GM18868 (cell line): ENCODE data around the gene MRPL16.
"Not testable (repeated sequence)": the region's sequence is repeated elsewhere in the genome, so short reads cannot be mapped to it uniquely, and the experiment has no call there.

ENCODE experiments used
- ATAC-seq: cut with Tn5 transposase; IDR thresholded peaks from one replicate; pipeline ENCODE4 v1.9.1; 2021; ENCODE audit warnings: mild to moderate bottlenecking, moderate library complexity; ENCODE audit not compliant: unreplicated experiment

The MRPL16 gene

DNA sequence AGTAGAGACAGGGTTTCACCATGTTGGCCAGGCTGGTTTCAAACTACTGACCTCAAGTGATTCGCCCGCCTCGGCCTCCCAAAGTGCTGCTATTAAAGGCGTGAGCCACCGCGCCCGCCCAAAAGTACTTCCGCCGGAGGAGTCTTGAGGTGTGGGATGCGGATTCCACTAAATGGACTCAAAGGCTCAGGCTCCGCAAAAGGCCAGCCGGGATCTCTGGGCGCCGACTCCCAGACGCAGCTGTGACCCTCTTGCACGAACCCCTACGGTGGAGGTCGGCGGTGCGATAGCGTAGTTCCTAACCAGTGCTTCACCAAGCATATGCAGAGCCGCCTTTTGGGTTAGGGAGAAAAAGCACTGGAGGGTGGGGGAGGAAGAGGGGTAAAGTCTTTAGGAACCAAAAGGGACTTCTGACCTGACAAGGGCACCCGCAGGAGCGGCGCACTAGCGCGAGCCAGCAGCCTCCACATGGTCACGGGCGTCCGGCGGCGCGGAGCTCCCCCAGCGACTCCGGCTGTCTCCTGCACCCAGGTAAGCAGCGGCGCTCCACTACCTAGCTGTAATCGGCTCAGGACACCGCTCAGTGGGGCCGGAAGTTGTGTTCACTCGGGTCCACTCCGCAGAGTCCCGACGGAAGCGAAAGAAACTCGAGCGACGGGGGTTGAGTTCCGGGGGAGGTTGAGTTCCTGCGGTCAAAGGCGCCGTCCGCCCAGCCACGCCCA lies at the start of gene MRPL16:
Gene MRPL16 (minus strand): TSS at position 590 of the 722 bp plus-strand sequence. CDS start 120 bp downstream, at position 470.
- peak; percentile 95 for ATAC-seq

DNA sequence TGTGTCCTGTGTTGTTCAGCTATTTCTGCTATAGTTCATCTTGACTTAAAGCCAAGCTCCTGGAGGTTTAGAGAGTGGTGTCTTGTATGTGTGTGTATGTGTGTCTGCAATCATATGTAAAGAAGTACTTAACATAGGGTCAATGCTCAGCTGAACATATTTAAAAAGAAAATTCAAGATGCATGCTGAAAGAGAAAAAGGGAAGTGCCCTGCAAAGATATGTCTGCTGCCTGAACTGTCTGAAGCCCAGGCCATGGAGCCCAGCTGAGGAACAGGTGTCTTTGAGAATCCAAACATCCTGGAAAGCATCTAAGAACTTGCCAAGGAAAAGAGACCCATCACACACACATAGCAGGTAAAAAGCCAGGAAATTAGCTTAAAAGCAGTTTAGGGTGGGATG lies 49.1 kb upstream of the MRPL16 start:
- no peak for ATAC-seq

DNA sequence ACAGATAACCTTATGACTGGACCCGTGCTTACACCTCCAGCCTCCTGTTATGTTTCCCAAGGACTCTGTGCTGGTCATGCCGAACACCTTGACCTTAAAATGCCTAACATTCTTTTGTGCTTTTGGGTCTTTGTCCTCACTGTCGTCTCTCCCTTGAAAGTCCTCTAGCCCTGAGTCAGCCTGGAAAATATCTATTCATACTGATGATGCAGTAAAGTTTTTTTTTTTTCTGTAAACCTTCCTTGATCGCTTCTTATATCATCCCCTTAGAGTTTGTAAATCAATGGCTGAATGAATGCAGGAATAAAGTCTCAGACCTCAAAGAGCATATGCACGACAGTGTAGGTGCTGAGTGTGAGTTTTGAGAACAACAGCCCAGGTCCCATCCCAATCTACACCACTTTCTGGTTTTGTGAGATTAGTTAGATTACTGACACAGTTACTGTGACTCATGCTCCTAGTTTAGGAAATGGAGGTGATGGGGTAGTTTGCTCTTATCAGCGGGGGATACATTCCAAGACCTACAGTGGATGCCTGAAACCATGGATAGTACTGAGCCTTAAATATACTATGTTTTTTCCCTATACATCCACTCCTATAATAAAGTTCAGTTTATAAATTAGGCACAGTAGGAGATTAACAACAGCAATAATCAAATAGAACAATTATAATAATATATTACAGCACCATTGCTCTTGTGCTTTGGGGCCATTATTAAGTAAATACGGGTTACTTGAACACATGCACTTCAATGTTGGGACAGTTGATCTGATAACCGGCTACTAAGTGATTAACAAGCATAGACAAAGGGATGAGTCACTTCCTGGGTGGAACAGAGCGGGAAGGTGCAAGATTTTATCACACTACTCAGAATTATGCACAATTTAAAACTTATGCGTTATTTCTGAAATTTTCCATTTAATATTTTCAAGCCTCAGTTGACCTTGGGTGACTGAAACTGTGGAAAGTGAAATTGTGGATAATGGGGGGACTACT lies 47.2 kb upstream of the MRPL16 start:
- no peak for ATAC-seq

DNA sequence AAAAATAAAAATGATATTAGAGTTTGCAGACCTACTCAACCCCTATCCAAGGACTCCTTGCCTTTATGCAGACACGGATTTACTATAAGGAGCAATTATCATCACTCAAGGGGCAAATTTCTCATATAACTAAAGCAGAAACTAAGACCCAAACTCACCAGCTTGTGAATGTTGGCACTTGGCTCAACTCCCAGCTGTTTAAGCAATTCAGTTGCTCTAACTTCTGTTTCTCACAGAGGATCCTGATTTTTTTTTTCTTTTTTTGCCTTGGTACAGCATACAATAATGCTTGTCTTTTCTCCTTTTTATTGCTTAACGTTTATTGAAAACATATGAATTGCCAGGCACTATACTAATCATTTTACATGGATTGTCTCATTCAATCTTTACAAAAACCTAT lies 44.3 kb upstream of the MRPL16 start:
- ATAC-seq = no peak

DNA sequence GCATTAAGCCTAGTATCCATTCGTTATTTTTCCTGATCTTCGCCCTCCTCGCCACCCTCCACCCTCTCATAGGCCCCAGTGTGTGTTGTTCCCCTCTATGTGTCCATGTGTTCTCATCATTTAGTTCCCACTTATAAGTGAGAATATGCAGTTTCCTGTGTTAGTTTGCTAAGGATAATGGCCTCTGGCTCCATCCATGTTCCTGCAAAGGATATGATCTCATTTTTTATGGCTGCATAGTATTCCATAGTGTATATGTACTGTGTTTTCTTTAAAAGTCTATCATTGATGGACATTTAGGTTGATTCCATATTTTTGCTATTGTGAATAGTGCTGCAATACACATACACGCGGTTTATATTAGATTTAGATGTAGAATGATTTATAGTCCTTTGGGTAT lies 40.8 kb upstream of the MRPL16 start:
- ATAC-seq = not testable (repeated sequence)

DNA sequence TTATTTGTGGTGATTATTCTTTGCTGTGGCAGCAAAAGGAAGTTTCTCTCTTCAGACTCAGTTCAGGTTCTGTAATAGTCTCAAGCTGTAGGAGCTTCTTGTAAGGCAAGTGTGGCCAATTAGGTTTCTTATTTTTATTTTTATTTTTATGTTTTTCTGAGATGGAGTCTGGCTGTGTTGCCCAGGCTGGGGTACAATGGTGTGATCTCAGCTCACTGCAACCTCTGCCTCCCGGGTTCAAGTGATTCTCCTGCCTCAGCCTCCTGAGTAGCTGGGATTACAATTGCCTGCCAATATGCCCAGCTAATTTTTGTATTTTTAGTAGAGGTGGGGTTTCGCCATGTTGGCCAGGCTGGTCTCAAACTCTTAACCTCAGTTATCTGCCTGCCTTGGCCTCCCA lies 39.0 kb upstream of the MRPL16 start:
- ATAC-seq = not testable (repeated sequence)

DNA sequence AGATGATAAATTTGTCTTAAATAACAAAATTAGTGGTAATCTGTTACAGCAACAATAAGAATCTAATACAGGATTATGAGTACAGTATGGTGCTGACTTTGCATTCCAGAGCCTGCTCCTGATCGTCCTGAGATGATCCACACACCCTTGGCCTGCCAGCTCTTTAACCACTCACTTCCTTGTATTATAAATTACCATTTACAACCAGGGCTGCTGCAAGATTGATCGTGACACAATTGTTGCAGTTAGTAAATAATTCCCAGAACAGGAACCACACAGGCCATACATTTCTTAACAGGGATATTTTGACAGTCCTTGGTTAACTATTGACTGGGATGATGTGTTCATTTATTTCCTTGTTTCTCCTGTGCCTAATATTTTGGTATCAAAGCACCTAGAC lies 38.6 kb upstream of the MRPL16 start:
- ATAC-seq = no peak

DNA sequence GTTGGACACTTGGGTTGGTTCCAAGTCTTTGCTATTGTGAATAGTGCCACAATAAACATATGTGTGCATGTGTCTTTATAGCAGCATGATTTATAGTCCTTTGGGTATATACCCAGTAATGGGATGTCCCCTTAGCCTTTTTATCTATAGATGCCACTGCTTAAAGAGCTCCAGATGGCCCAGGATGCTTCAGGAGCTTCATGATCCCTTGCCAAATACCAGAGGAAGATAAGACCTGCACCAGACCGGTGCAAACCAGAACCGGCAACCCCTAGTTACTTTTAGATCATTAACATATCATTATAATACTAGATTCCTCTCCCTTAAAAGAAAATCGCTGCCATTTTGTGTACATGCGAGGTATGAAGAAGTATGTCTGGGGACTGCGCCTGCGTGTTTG lies 37.9 kb upstream of the MRPL16 start:
- not testable (repeated sequence) for ATAC-seq

DNA sequence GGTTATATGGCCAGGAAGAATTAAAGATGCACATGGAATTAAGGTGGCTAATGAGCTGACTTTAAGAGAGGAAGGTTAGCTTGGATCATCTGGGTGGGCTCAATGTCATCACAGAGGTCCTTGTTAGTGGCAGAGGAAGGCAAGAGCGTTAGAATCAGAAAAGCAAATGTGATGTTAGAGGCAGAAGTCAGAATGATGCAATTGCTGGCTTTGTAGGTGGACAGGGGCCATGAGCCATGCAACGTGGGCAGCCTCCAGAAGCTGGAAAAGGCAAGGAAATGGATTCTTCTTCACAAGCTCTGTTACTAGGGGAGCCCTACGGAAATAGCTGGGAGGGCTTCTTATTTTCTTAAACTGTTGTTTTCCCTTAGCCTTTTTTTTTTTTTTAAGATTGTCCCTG lies 37.0 kb upstream of the MRPL16 start:
- ATAC-seq = no peak

DNA sequence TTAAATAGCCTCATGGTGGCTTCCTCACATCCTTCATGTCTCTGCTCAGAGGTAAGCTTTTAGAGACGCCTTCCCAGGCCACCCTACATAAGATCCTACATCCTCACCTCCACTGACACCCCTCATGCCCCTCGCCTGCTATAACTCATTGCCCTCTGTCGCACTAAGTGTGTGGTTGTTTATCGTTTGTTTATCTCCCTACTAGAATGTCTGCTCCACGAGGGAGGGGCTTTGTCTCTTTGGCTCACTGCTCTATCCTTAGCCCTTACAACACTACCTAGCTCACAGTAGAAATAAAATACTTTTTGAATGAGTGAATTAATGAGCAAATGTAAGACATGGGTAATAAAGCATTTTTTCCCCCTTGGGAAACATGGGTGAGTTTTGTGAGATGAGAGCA lies 36.0 kb upstream of the MRPL16 start:
- ATAC-seq = no peak

DNA sequence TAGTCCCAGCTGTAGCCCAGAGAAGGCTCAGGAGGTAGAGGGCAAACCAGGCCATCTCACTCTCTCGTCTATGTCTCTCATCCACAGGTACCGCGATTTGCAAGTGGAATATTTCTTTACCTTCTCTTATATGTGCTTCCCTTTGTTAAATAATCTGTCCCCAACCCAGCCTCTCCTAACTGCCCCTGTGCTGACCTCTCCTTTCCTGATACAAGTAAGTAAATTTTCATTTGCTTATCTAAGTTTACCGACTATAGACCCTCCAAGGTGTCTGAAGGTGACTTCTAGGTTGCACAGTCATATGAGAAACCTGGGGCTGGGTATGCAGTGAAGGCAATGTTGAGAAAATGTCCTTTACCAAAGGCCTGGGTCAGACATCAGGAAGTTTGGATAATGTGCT lies 34.8 kb upstream of the MRPL16 start, which contains the start of gene CBLIF:
Gene CBLIF (minus strand): TSS at position 101 of the 400 bp plus-strand sequence. CDS start 46 bp downstream, at position 55.
- no peak for ATAC-seq

DNA sequence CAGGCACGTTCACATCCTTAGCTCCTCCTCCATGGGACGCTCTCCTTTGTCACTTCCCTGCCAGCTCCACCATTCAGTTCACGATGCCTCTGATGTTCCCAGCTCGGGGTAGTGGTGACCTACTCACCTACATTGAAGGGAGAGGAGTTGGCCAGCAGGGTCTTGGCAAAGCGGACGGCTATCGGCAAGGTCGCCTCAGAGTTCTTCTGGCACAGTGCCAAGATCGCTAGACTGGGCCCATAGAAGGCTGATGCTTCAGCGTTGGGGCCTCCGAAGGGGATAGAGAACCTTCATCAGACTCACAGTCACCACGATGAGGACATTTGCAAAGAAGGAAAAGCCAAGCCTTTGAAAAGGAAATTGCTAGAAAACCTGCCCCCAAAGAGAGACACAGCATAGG lies 31.7 kb upstream of the MRPL16 start:
- ATAC-seq = no peak

DNA sequence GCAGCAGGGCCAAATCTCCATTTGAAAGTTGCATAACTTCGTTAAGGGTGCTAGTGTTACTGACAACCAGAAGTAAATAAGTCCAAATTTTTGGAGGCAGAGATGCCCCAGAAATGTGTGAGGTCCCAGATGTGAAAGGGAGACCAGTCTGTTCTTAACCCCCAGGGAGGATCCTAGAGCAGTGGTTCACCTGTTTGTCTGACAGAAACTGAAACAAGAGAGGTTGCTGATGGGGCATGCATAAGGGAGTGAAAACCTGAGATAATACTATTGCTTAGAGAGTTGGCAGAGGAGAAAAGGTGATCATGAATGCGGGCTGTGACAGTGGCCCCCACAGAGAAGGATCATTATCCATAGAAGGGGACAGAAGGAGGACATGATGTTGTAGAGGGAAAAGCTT lies 30.9 kb upstream of the MRPL16 start:
- ATAC-seq = no peak

DNA sequence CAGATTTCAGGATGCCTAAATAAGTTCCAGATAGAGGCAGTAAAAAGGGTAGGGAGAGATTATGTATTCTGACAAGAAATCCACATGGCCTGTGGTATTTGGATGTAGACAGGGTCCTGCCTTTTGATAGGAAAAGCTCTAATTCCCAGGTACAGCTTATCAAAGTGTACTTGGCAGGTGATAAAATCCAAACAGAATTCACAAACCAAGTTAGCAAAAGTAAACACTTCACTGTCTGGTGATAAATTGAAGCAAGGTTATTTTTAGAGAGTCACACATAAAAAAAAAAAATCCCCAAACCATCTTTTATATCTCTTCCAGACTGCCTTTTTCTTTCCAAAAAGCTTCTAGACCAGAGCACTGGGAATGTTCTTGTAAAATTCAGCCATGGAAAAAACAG lies 29.0 kb upstream of the MRPL16 start:
- no peak for ATAC-seq

DNA sequence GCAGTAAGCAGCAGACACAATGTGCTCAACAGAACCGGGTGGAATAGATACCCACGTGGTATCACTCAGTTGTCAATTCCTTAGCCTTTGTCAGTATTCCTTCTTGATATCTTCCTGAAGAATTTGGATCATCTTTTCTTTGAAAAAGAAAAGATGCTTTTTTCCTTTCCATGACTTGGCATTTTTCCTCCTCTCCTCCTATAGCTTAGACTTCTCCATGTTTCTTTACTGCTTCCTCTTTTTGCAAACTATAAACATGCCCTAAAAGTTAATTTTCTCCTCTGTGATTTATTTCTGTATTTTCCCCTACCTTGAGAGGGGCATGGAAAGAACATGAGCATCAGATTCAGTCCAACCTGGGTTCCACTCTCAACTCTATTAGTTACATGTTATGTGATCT lies 23.0 kb upstream of the MRPL16 start:
- ATAC-seq = no peak

DNA sequence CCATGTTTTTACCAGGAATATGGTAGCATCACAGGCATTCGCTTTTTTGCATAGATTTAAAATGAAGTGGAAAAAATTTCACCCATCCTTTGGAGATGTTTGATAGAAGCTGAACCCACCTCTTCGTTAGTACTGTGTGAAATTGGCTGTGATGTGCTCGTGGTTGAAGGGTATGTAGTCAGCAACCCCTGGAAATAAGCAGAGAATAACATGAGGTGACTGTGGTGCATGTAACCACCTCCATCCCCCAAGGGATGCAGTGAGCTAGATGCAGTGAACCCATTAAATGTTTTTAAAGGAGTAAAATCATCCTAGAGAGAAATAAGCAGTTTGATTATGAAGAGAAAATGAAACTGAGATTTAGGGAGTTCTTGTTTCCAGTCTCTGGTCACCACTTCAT lies 18.8 kb upstream of the MRPL16 start:
- ATAC-seq = no peak

DNA sequence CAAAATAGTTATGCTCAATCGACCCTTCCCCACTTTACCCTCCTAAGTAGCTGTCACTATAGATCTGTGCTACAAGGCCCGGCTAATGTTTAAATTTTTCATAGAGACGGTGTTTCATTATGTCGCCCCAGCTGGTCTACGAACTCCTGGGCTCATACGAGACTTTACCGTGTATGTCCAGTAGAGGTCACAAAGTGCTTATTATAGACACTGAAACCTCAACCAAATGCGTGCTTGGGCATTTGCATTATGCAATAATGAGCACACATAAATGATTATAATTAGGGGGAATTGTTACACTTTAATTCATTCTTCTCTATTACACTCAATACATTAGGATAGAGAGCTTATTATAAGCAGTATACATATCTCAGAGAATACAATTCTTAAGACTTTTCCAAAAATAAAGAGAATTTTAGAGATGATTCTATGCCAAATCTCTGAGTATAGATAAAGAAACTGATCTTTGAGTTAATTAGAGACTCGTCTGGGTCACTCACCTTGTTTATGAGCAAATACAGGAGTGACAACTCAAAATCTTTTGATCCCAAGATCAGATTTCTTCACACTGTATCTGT lies 12.5 kb upstream of the MRPL16 start:
- peak; percentile 89 for ATAC-seq

DNA sequence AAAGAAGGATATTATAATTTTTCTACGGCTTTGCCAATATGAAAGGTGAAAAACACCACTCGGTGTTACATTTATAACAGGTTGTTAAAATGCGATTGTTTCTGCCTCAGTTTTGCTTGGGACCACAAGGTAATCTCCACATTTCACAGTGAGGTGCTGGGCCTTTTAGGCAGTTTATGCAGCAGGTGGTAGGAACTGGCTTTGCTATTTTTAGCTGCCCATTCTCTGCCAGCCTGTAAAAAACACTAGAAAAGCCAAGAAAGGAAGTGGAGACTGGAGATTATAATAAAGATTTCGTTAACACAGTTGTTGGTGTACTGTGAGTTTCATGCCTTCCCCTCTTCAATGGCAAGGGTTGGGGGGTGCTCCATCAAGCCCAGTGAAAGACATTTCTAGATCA lies 8.0 kb upstream of the MRPL16 start:
- ATAC-seq = no peak

DNA sequence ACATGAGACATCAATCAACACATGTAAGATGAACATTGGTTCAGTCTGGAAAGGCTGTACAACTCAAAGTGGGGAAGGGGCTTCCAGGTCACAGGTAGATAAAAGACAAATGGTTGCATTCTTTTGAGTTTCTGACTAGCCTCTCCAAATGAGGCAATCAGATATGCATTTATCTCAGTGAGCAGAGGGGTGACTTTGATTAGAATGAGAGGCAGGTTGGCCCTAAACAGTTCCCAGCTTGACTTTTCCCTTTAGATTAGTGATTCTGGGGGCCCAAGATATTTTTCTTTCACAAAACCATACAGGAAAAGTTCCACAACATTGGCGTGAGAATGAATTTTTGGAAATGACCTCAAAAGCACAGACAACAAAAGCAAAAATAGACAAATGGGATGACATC lies 5.9 kb upstream of the MRPL16 start:
- ATAC-seq = not testable (repeated sequence)

DNA sequence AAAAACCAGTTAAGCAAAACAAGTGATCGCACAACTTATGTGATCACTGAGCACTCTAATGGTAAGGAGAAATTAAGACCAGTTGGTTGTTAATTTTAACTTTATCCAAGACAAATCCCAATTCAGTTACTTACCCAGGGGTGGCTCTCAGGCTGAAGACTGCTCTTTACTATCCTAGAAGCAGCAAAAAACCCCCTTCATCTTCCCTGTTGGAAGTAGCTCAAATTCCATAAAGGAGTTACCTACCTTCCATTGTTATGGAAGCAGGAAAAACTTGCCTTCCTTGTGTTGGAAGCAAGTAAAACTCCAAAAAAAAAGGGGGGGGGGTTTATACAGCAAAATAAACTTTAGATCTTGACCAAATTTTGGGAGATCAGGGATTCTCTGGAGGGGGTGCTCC lies 5.2 kb upstream of the MRPL16 start:
- no peak for ATAC-seq

DNA sequence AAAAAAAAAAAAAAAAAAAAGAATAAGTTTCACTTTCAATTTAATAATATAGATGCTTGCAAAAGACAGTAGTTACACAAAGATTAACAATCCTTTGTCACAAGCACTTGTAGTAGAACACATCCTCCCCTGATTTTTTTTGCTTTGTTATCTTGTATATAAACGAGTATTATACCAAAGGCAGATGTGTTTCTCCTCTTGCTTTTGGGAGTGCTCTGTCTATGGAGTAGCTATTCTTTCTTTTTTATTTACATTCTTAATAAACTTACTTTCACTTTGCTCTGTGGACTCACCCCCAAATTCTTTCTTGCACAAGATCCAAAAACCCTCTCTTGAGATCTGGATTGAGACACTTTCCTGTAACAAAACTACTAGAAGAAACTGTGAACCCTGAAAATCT lies 3.4 kb upstream of the MRPL16 start:
- ATAC-seq = no peak

DNA sequence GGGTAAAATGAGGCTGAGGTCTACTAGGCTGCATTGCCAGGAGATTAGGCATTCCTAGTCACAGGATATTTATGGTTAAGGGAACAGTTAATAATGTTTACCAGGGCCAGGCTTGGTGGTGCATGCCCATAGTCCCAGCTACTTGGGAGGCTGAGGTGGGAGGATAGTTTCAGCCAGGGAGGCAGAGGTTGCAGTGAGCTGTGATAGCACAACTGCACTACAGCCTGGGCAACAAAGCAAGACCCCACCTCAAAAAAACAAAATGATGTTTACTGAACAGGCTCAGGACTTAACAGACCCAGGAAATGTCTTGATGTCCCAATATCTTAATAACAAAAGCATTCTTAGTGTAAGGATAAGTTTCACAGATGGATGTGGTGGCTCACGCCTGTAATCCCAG lies 2.8 kb upstream of the MRPL16 start:
- no peak for ATAC-seq
